Vagina (tissue), 2 donors: ENCODE data around the gene LSP1. TPM values are rescaled to one million over a fixed set of nuclear protein-coding genes. Genes with fewer than 3 reads are reported as not detected.

ENCODE experiments used
- DNase-seq, 2 donors: peaks; one replicate each; pipeline ENCODE4 v3.0.0-alpha.2; 2017; ENCODE audit errors: extremely low spot score in 2 of 2
- H3K27ac ChIP-seq: fragments of 200-600 bp; sonication (generic); one replicate; pipeline ENCODE4 v1.5.1; 2019
- H3K27me3 ChIP-seq: fragments of 200-600 bp; sonication (generic); one replicate; pipeline ENCODE4 v1.5.1; 2019
- H3K36me3 ChIP-seq, 2 donors: fragments of 200-600 bp; sonication (generic); one replicate each; pipeline ENCODE4 v1.5.1; 2017 to 2019
- H3K4me1 ChIP-seq: fragments of 200-600 bp; sonication (generic); one replicate; pipeline ENCODE4 v1.5.1; 2019
- H3K4me3 ChIP-seq, 2 donors: fragments of 200-600 bp; sonication (generic); 1 replicate in 1 of 2; 2 replicates in 1 of 2; pipeline ENCODE4 v1.5.1; 2016 to 2019
- H3K9me3 ChIP-seq: fragments of 200-600 bp; sonication (generic); one replicate; pipeline ENCODE4 v1.5.1; 2019
- CTCF ChIP-seq, 3 experiments: fragments of 450-650 bp in 2 of 3; fragments of 200-600 bp in 1 of 3; sonication (generic) in 1 of 3; IDR thresholded peaks; one replicate each; pipeline ENCODE4 v1.5.1; 2017 to 2019; ENCODE audit warnings: antibody characterized with exemption in 3 of 3, mild to moderate bottlenecking in 2 of 3, moderate library complexity in 2 of 3
- POLR2A ChIP-seq, 2 donors: fragments of 450-650 bp; IDR thresholded peaks; one replicate each; pipeline ENCODE4 v1.6.1; 2017; ENCODE audit warnings: antibody characterized with exemption in 2 of 2, mild to moderate bottlenecking in 2 of 2, moderate library complexity in 2 of 2
- POLR2AphosphoS5 ChIP-seq, 2 donors: sonication (generic); formaldehyde crosslinking; IDR thresholded peaks; one replicate each; pipeline ENCODE4 v1.9.0; 2017; ENCODE audit warnings: antibody characterized with exemption in 2 of 2, mild to moderate bottlenecking in 2 of 2, low read depth in 1 of 2; ENCODE audit not compliant: insufficient read depth in 1 of 2
- intact Hi-C: fragments of 100-400 bp; cut with DNase I; formaldehyde crosslinking; loops from one replicate; pipeline ENCODE4 v1.15.1; 2023
- total RNA-seq: library from RNA; depleted of rRNA; stranded (reverse); fragments of >200 nt; gene quantifications from one replicate; pipeline ENCODE4 v1.2.3, GENCODE V29; 2016

The LSP1 gene
- total RNA-seq, 1 donor from 2014 or later: 32.7 TPM

GRCh38 chr11:1917523-1918435 is 64.9 kb downstream of the LSP1 start:
- no peak overlapping the region for H3K4me3 ChIP-seq
- DNase-seq: peak in 1 of 2 donors; percentile 87
- no peaks in the 10 kb centered on the region for H3K36me3 ChIP-seq
- H3K27me3 ChIP-seq: no peaks in the 10 kb centered on the region
- peaks cover 40% of the 10 kb centered on the region for H3K4me1 ChIP-seq
- H3K9me3 ChIP-seq: no peaks in the 10 kb centered on the region
- intact Hi-C loops: no loop called here
- TF ChIP-seq POLR2AphosphoS5 (IDR thresholded peaks at IDR 0.05; ENCODE audit: insufficient read depth in 1 of 2, low read depth in 1 of 2) (no peak), CTCF (IDR thresholded peaks at IDR 0.05) (peak in 2 of 3 experiments; percentile 13 to 39)
- peak overlapping the region; percentile 31 for H3K27ac ChIP-seq

GRCh38 chr11:1918436-1919315 is 65.8 kb downstream of the LSP1 start:
- TF ChIP-seq POLR2A (IDR thresholded peaks at IDR 0.05): no peak
- no peak overlapping the region for H3K27ac ChIP-seq
- no peak overlapping the region for H3K4me3 ChIP-seq
- no peaks in the 10 kb centered on the region for H3K36me3 ChIP-seq
- intact Hi-C loops: no loop called here
- H3K4me1 ChIP-seq: peaks cover 40% of the 10 kb centered on the region
- no peak for DNase-seq
- H3K9me3 ChIP-seq: no peaks in the 10 kb centered on the region
- H3K27me3 ChIP-seq: no peaks in the 10 kb centered on the region

- Histone ChIP-seq H3K9me3 (no peaks in the 10 kb centered on the region), H3K4me3 (no peak within 1 kb of the TSS), H3K27ac (no peak within 1 kb of the TSS), H3K4me1 (peaks cover 46% of the 10 kb centered on the region), H3K27me3 (no peaks in the 10 kb centered on the region), H3K36me3 (no peaks in the 10 kb centered on the region)
- TF ChIP-seq POLR2AphosphoS5 (IDR thresholded peaks at IDR 0.05; ENCODE audit: insufficient read depth in 1 of 2, low read depth in 1 of 2): no peak
- TF ChIP-seq POLR2A (IDR thresholded peaks at IDR 0.05): no peak
- TF ChIP-seq CTCF (IDR thresholded peaks at IDR 0.05): no peak
- intact Hi-C loops: no loop called here
- DNase-seq: no peak
These were observed 66.7 kb downstream of the LSP1 start, which contains the start of gene TNNT3 for GRCh38 chr11:1919391-1920127. TNNT3 (plus strand) TSS chr11:1919703; CDS start chr11:1922875, 3,172 bp downstream.

- no peaks in the 10 kb centered on the region for H3K27me3 ChIP-seq
- no peak for TF ChIP-seq POLR2A (IDR thresholded peaks at IDR 0.05)
- no peak for TF ChIP-seq CTCF (IDR thresholded peaks at IDR 0.05)
- no peak for TF ChIP-seq POLR2AphosphoS5 (IDR thresholded peaks at IDR 0.05; ENCODE audit: insufficient read depth in 1 of 2, low read depth in 1 of 2)
- H3K27ac ChIP-seq: no peak overlapping the region
- peaks cover 53% of the 10 kb centered on the region for H3K4me1 ChIP-seq
- no peak overlapping the region for H3K4me3 ChIP-seq
- H3K36me3 ChIP-seq: no peaks in the 10 kb centered on the region
- H3K9me3 ChIP-seq: no peaks in the 10 kb centered on the region
- DNase-seq: no peak
- intact Hi-C loops: no loop called here
These were observed 67.4 kb downstream of the LSP1 start for GRCh38 chr11:1920128-1920908.
